Nephron (organoid): ENCODE measurements around the gene VAMP7.
"Not testable (repeated sequence)": the region's sequence is repeated elsewhere in the genome, so short reads cannot be mapped to it uniquely, and the experiment has no call there.

Experiments
- H3K27ac Mint-ChIP-seq, 3 experiments: 2 replicates each; pipeline ENCODE4 v1.8.0; 2020; ENCODE audit warnings: mixed read lengths in 3 of 3, mild to moderate bottlenecking in 2 of 3, moderate library complexity in 1 of 3
- H3K27me3 Mint-ChIP-seq: 2 replicates; pipeline ENCODE4 v1.8.0; 2021; ENCODE audit warnings: low read depth, mild to moderate bottlenecking, moderate library complexity, mixed read lengths
- H3K36me3 Mint-ChIP-seq: 2 replicates; pipeline ENCODE4 v1.8.0; 2020; ENCODE audit warnings: low read depth, mixed read lengths
- H3K4me1 Mint-ChIP-seq: 2 replicates; pipeline ENCODE4 v1.8.0; 2020; ENCODE audit warnings: mixed read lengths
- H3K4me3 Mint-ChIP-seq, 3 experiments: 2 replicates each; pipeline ENCODE4 v1.8.0; 2020; ENCODE audit warnings: mild to moderate bottlenecking in 3 of 3, mixed read lengths in 3 of 3, moderate library complexity in 2 of 3
- H3K9me3 Mint-ChIP-seq: 2 replicates; pipeline ENCODE4 v1.8.0; 2020; ENCODE audit warnings: mixed read lengths
- CTCF ChIP-seq, 3 experiments: fragments of 200-600 bp; sonication (generic); IDR thresholded peaks; one replicate each; pipeline ENCODE4 v1.5.0; 2021; ENCODE audit warnings: antibody characterized with exemption in 3 of 3; ENCODE audit not compliant: unreplicated experiment in 3 of 3

VAMP7 gene

GRCh38 chrX:155923200-155923599, 42.1 kb downstream of the VAMP7 start:
- H3K27me3 Mint-ChIP-seq: no peaks in the 10 kb centered on the region
- H3K4me3 Mint-ChIP-seq: no peak overlapping the region
- no peak overlapping the region for H3K27ac Mint-ChIP-seq
- H3K9me3 Mint-ChIP-seq: peaks cover 20% of the 10 kb centered on the region
- no peaks in the 10 kb centered on the region for H3K4me1 Mint-ChIP-seq
- peaks cover 88% of the 10 kb centered on the region for H3K36me3 Mint-ChIP-seq
- TF ChIP-seq CTCF (IDR thresholded peaks at IDR 0.05; ENCODE audit: unreplicated experiment in 3 of 3): no peak

- H3K27me3 Mint-ChIP-seq, H3K27ac Mint-ChIP-seq, H3K4me1 Mint-ChIP-seq, H3K4me3 Mint-ChIP-seq: not testable (repeated sequence)
- Mint-ChIP-seq H3K36me3 (peaks cover 88% of the 10 kb centered on the region), H3K9me3 (peaks cover 56% of the 10 kb centered on the region)
These were observed 49.9 kb downstream of the VAMP7 start for GRCh38 chrX:155930852-155931618.

- Mint-ChIP-seq H3K4me1 (no peaks in the 10 kb centered on the region), H3K9me3 (peaks cover 30% of the 10 kb centered on the region), H3K27me3 (no peaks in the 10 kb centered on the region), H3K36me3 (peaks cover 60% of the 10 kb centered on the region), H3K27ac (no peak overlapping the region), H3K4me3 (no peak overlapping the region)
- no peak for TF ChIP-seq CTCF (IDR thresholded peaks at IDR 0.05; ENCODE audit: unreplicated experiment in 3 of 3)
These were observed 57.0 kb downstream of the VAMP7 start for GRCh38 chrX:155938132-155938531.

GRCh38 chrX:155949098-155949497, 68.0 kb downstream of the VAMP7 start:
- TF ChIP-seq CTCF (IDR thresholded peaks at IDR 0.05; ENCODE audit: unreplicated experiment in 3 of 3): no peak
- peaks cover 9% of the 10 kb centered on the region for H3K9me3 Mint-ChIP-seq
- no peaks in the 10 kb centered on the region for H3K4me1 Mint-ChIP-seq
- H3K4me3 Mint-ChIP-seq: no peak overlapping the region
- no peak overlapping the region for H3K27ac Mint-ChIP-seq
- H3K27me3 Mint-ChIP-seq: no peaks in the 10 kb centered on the region
- H3K36me3 Mint-ChIP-seq: peaks cover 12% of the 10 kb centered on the region

- Mint-ChIP-seq H3K9me3 (peaks cover 3% of the 10 kb centered on the region), H3K4me3 (no peak overlapping the region), H3K4me1 (no peaks in the 10 kb centered on the region), H3K36me3 (peaks cover under 1% of the 10 kb centered on the region), H3K27ac (no peak overlapping the region), H3K27me3 (no peaks in the 10 kb centered on the region)
- no peak for TF ChIP-seq CTCF (IDR thresholded peaks at IDR 0.05; ENCODE audit: unreplicated experiment in 3 of 3)
These were observed 70.2 kb downstream of the VAMP7 start for GRCh38 chrX:155951237-155951789.

- H3K27ac Mint-ChIP-seq: no peak overlapping the region
- H3K27me3 Mint-ChIP-seq: no peaks in the 10 kb centered on the region
- H3K9me3 Mint-ChIP-seq: peaks cover 3% of the 10 kb centered on the region
- TF ChIP-seq CTCF (IDR thresholded peaks at IDR 0.05; ENCODE audit: unreplicated experiment in 3 of 3): no peak
- no peaks in the 10 kb centered on the region for H3K36me3 Mint-ChIP-seq
- H3K4me1 Mint-ChIP-seq: no peaks in the 10 kb centered on the region
- no peak overlapping the region for H3K4me3 Mint-ChIP-seq
These were observed 71.9 kb downstream of the VAMP7 start for GRCh38 chrX:155953055-155953454.
